ENCODE data around the gene JMJD1C. TPM values are rescaled to one million over a fixed set of nuclear protein-coding genes. Genes with fewer than 3 reads are reported as not detected.

JMJD1C gene
- total RNA-seq, 2 experiments from 2014 or later = 99.2 to 118 TPM

GRCh38 chr10:63409465-63410027 lies 56.2 kb downstream of the JMJD1C start:
- ChIA-PET POLR2A (interaction anchor here (0.6 to 0.7 kb wide), 3 partner anchors 10 to 192 kb away, joined by 3 read pairs; no protein-coding TSS in a partner anchor), CTCF (ENCODE audit: unreplicated experiment) (no interaction called here)
- DNase-seq (ENCODE audit: low spot score) = no peak
- H3K9me3 ChIP-seq (ENCODE audit: low read length) = no peaks in the 10 kb centered on the region
- no peak overlapping the region for H2AFZ ChIP-seq (ENCODE audit: low read length)
- no peak overlapping the region for H3K27ac ChIP-seq (ENCODE audit: low read depth, low read length, poor library complexity, severe bottlenecking)
- H3K79me2 ChIP-seq (ENCODE audit: insufficient read depth, low read depth, low read length) = no peaks in the 10 kb centered on the region; the same call in 1 of the 2 replicates
- no peaks in the 10 kb centered on the region for H4K20me1 ChIP-seq (ENCODE audit: insufficient read depth, low read length)
- H3K4me2 ChIP-seq (ENCODE audit: low read length) = no peak overlapping the region
- BruUV-seq (replicated peaks) = no TSS peak
- no peaks in the 10 kb centered on the region for H3K36me3 ChIP-seq (ENCODE audit: insufficient read depth, low read length)
- H3K4me1 ChIP-seq (ENCODE audit: insufficient read depth, low read length, poor library complexity, severe bottlenecking) = no peaks in the 10 kb centered on the region
- H3K4me3 ChIP-seq (ENCODE audit: low read depth, low read length, poor library complexity, severe bottlenecking) = no peak overlapping the region
- TF ChIP-seq, protein P1, sequence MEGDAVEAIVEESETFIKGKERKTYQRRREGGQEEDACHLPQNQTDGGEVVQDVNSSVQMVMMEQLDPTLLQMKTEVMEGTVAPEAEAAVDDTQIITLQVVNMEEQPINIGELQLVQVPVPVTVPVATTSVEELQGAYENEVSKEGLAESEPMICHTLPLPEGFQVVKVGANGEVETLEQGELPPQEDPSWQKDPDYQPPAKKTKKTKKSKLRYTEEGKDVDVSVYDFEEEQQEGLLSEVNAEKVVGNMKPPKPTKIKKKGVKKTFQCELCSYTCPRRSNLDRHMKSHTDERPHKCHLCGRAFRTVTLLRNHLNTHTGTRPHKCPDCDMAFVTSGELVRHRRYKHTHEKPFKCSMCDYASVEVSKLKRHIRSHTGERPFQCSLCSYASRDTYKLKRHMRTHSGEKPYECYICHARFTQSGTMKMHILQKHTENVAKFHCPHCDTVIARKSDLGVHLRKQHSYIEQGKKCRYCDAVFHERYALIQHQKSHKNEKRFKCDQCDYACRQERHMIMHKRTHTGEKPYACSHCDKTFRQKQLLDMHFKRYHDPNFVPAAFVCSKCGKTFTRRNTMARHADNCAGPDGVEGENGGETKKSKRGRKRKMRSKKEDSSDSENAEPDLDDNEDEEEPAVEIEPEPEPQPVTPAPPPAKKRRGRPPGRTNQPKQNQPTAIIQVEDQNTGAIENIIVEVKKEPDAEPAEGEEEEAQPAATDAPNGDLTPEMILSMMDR (conservative IDR thresholded peaks at IDR 0.05; ENCODE audit: low read length) = no peak
- TF ChIP-seq EZH2phosphoT487 (IDR thresholded peaks at IDR 0.05; ENCODE audit: borderline replicate concordance, low read depth, low read length) = no peak
- intact Hi-C loops (cut with micrococcal nuclease; ENCODE audit: unreplicated experiment) = no loop called here
- H3K9me2 ChIP-seq (ENCODE audit: insufficient read depth, low read length) = no peaks in the 10 kb centered on the region

DNA sequence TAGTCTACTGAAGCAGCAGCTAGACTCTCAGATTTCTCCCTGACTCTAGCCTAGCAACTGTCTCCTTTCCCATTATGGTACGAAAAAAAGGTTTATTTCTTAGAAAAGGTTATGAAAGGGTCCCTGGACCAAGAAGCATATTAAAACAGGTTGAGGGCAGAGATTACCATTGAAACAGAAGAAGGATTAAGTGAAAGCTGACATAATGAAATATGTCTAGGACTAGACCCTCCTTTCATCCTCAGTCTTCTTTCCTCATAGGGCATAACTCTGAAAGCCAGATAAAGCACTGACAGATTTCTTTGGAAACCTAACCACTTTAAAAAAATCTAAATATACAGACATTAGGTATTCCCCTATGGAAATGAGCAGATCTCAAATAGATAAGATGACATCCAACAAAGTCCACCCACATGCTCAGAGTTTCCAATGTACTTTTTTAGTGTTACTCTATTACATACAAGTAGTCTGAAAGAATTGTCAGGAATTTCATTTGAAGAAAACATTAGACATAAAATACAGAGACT lies 58.6 kb downstream of the JMJD1C start:
- CTCF ChIA-PET (ENCODE audit: unreplicated experiment) = no interaction called here
- H3K79me2 ChIP-seq (ENCODE audit: insufficient read depth, low read depth, low read length) = no peaks in the 10 kb centered on the region; the same call in 1 of the 2 replicates

More for the DNA sequence above, 58.6 kb downstream of the JMJD1C start:
- no TSS peak for BruUV-seq (replicated peaks)
- DNase-seq (ENCODE audit: low spot score) = no peak
- TF ChIP-seq, protein P1 (conservative IDR thresholded peaks at IDR 0.05; ENCODE audit: low read length) = no peak
- TF ChIP-seq EZH2phosphoT487 (IDR thresholded peaks at IDR 0.05; ENCODE audit: borderline replicate concordance, low read depth, low read length) = no peak
- no peak overlapping the region for H3K4me2 ChIP-seq (ENCODE audit: low read length)
- H3K36me3 ChIP-seq (ENCODE audit: insufficient read depth, low read length) = no peaks in the 10 kb centered on the region
- H3K4me3 ChIP-seq (ENCODE audit: low read depth, low read length, poor library complexity, severe bottlenecking) = no peak overlapping the region
- H3K27ac ChIP-seq (ENCODE audit: low read depth, low read length, poor library complexity, severe bottlenecking) = no peak overlapping the region
- H3K4me1 ChIP-seq (ENCODE audit: insufficient read depth, low read length, poor library complexity, severe bottlenecking) = no peaks in the 10 kb centered on the region
- POLR2A ChIA-PET = interaction anchor here (1.1 kb wide), 1 partner anchor 10 kb away, joined by 3 read pairs; no protein-coding TSS in a partner anchor
- H3K9me3 ChIP-seq (ENCODE audit: low read length) = no peaks in the 10 kb centered on the region
- H2AFZ ChIP-seq (ENCODE audit: low read length) = no peak overlapping the region
- H3K9me2 ChIP-seq (ENCODE audit: insufficient read depth, low read length) = no peaks in the 10 kb centered on the region
- H4K20me1 ChIP-seq (ENCODE audit: insufficient read depth, low read length) = no peaks in the 10 kb centered on the region
- intact Hi-C loops (cut with micrococcal nuclease; ENCODE audit: unreplicated experiment) = no loop called here
